Upper lobe of right lung (tissue), 1 donor: Measurements from ENCODE around the gene ATE1. TPM values are rescaled to one million over a fixed set of nuclear protein-coding genes. Genes with fewer than 3 reads are reported as not detected.

Source experiments
- ATAC-seq: fragments of 200-7000 bp; cut with Tn5 transposase; one replicate; pipeline ENCODE4 v1.9.1; 2020; ENCODE audit warnings: mild to moderate bottlenecking, moderate library complexity
- DNase-seq: peaks from one replicate; pipeline ENCODE4 v3.0.0-alpha.2; 2020
- H3K27ac ChIP-seq: fragments of 200-600 bp; one replicate; pipeline ENCODE4 v1.8.0; 2022
- H3K27me3 ChIP-seq: fragments of 200-600 bp; one replicate; pipeline ENCODE4 v1.8.0; 2022; ENCODE audit warnings: mild to moderate bottlenecking
- H3K36me3 ChIP-seq: fragments of 200-600 bp; one replicate; pipeline ENCODE4 v1.8.0; 2022
- H3K4me1 ChIP-seq: fragments of 200-600 bp; one replicate; pipeline ENCODE4 v1.8.0; 2022
- H3K4me3 ChIP-seq: fragments of 200-600 bp; one replicate; pipeline ENCODE4 v1.8.0; 2022; ENCODE audit warnings: mild to moderate bottlenecking
- H3K9me3 ChIP-seq: fragments of 200-600 bp; one replicate; pipeline ENCODE4 v1.8.0; 2022
- intact Hi-C: fragments of 100-400 bp; cut with DNase I; formaldehyde crosslinking; loops from one replicate; pipeline ENCODE4 v1.11.0; 2022
- total RNA-seq: library from RNA; stranded (reverse); fragmentation: NEBNext Ultra II Directional; extraction: Animal tissue kit (Norgen Biotek cat#: 25700); gene quantifications from one replicate; pipeline ENCODE4 v1.2.1, GENCODE V29; 2021
- TF ChIP-seq, protein P1 (sequence below): fragments of 200-600 bp; IDR thresholded peaks from one replicate; pipeline ENCODE4 v1.8.0; 2022; ENCODE audit warnings: antibody characterized with exemption
- donor health status: DM: no; HTN: yes; CAD: no; lungs with severe emphysema.

Gene ATE1
- total RNA-seq, 1 donor from 2014 or later, result 26.6 TPM

DNA sequence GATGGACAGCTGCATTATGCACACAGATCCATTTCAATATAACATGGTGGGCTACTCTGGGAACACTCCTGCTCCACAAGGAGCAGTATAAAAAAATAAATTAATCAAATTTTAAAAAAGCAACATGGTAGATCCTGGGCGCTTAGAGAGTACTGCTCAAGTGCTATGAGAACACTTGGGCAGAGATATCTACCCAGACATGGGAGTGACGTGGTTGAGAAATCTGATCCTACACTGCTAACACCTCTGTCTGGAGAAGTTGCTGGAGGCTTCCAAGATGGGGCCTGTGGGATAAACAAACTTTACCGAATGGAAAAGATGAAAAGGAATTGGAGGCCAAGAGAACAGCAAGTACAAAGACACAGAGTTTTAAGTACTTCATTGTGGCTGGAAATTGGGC, 38.2 kb upstream of the ATE1 start:
- DNase-seq, result no peak
- Histone ChIP-seq H3K36me3 (peaks cover 77% of the 10 kb centered on the region), H3K4me3 (no peak overlapping the region), H3K27me3 (no peaks in the 10 kb centered on the region), H3K27ac (no peak overlapping the region), H3K4me1 (no peaks in the 10 kb centered on the region), H3K9me3 (no peaks in the 10 kb centered on the region)
- no peak for ATAC-seq
- TF ChIP-seq, protein P1, sequence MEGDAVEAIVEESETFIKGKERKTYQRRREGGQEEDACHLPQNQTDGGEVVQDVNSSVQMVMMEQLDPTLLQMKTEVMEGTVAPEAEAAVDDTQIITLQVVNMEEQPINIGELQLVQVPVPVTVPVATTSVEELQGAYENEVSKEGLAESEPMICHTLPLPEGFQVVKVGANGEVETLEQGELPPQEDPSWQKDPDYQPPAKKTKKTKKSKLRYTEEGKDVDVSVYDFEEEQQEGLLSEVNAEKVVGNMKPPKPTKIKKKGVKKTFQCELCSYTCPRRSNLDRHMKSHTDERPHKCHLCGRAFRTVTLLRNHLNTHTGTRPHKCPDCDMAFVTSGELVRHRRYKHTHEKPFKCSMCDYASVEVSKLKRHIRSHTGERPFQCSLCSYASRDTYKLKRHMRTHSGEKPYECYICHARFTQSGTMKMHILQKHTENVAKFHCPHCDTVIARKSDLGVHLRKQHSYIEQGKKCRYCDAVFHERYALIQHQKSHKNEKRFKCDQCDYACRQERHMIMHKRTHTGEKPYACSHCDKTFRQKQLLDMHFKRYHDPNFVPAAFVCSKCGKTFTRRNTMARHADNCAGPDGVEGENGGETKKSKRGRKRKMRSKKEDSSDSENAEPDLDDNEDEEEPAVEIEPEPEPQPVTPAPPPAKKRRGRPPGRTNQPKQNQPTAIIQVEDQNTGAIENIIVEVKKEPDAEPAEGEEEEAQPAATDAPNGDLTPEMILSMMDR, result no peak
- intact Hi-C loops, result no loop called here

DNA sequence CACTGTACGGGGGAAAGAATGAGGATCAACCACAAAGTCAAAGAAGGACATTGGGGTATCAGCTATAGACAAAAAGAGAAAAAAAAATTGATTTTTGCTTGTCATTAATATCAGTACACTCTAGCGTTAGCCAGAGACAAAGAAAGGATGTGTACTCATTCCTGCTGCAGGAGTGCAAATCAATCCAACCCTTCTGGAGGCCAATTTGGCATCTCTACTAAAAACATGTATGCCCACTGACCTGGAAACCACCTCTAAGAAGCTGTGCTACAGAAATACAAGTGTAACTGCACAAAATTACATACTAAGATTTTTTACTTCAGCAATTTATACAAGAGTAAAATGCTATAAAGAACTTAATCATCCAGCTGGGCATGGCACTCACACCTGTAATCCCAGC, 33.6 kb upstream of the ATE1 start:
- intact Hi-C loops, result no loop called here
- peaks cover 77% of the 10 kb centered on the region for H3K36me3 ChIP-seq
- H3K4me3 ChIP-seq, result no peak overlapping the region
- DNase-seq (no peak), ATAC-seq (no peak)
- no peak overlapping the region for H3K27ac ChIP-seq
- no peaks in the 10 kb centered on the region for H3K27me3 ChIP-seq
- H3K9me3 ChIP-seq, result no peaks in the 10 kb centered on the region
- H3K4me1 ChIP-seq, result no peaks in the 10 kb centered on the region
- TF ChIP-seq, protein P1, result no peak

DNA sequence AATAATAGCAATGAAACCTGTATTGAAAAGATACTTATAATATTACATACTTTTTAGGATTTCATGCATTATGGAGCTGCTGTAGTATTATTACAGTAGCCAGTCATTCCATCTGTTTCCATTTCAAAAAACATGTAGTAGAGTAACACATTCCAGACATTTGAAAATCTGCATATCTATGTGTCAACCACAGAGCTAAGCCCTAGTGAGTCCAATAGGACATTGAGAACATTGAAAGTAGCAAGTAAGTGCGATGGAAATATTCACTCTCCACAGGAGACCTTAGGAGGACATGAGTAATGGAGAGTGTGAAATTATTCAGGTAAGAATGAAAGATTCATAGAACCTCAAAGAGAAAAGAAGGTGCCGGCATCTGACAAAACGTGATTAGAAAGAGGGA, 31.8 kb upstream of the ATE1 start:
- TF ChIP-seq, protein P1, result no peak
- ATAC-seq (no peak), DNase-seq (no peak)
- H3K36me3 ChIP-seq, result peaks cover 69% of the 10 kb centered on the region
- H3K9me3 ChIP-seq, result no peaks in the 10 kb centered on the region
- H3K4me3 ChIP-seq, result no peak overlapping the region
- H3K27ac ChIP-seq, result no peak overlapping the region
- intact Hi-C loops, result no loop called here
- no peaks in the 10 kb centered on the region for H3K4me1 ChIP-seq
- no peaks in the 10 kb centered on the region for H3K27me3 ChIP-seq

DNA sequence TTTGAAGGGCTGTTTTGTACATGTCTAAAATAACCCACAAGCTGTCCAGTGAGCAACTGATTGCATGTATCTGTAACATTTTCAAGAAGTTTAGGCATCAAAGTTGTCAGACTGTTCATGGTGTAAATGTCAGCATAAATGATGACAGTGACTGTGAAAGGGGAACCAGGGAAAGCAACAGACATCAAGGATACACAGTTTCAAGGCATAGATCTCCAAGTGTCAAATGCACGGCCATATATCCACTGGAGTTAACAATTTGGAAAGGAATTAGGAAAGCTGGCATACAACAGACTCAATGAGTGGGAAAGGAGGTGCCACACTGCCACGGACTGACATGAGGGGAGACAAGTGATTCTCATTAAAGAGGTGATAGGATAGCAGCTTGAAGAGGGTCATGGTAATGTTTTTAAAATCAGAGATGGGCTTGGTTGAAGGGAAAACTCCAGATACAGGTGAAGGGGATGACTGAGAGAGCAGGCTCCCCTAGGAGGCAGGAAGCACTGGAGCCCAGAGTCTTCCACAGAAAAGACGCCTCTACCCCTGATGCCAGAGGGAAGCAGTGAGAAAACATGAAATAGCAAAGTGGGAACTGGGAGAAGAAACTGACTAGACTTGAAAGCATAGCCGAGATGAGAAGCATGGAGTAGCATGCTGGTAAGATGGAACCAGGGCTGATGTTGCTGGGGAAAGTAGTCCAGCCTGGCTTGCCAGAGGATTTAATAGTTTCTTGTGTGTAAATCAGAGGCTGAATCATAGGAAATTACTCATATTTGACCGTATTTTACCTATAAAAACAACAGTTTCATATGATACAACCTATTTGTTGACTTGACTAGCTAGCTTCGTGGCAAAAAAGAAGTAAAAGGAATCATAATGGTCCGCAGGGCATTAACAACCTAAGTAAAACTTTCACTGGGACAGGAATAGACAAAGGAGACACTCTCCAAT, 28.6 kb upstream of the ATE1 start:
- TF ChIP-seq, protein P1, result no peak
- DNase-seq (no peak), ATAC-seq (no peak)
- Histone ChIP-seq H3K9me3 (no peaks in the 10 kb centered on the region), H3K4me3 (no peak overlapping the region), H3K27ac (no peak overlapping the region), H3K36me3 (peaks cover 57% of the 10 kb centered on the region), H3K27me3 (no peaks in the 10 kb centered on the region), H3K4me1 (no peaks in the 10 kb centered on the region)
- intact Hi-C loops, result no loop called here

DNA sequence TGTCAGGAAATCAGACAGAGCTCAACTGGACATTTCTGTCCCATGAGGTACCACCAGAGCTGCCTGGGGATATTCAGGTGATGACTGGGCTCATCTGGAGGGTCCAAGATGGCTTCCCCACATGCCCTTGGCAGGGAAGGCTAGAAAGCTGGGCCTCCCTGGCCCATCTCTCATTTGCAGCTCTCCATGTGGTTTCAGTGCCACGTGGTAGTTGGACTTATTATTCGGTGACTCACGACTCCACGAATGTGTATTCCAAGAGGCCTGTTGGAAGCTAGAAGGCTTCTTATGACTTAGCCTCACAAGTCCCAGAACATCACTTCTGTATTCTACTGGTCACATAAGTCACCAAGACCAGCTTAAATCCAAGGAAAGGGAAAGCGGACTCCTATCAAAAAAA, 24.4 kb upstream of the ATE1 start:
- no peak overlapping the region for H3K27ac ChIP-seq
- ATAC-seq (no peak), DNase-seq (no peak)
- TF ChIP-seq, protein P1, result no peak
- peaks cover 16% of the 10 kb centered on the region for H3K36me3 ChIP-seq
- intact Hi-C loops, result no loop called here
- no peaks in the 10 kb centered on the region for H3K9me3 ChIP-seq
- H3K4me3 ChIP-seq, result no peak overlapping the region
- H3K27me3 ChIP-seq, result no peaks in the 10 kb centered on the region
- no peaks in the 10 kb centered on the region for H3K4me1 ChIP-seq
